HCT116 (cell line): ENCODE data around the gene FOXP2.

Experiments
- CTCF ChIP-seq, 3 experiments: fragments of 200-600 bp in 1 of 3; sonication (generic) in 1 of 3; IDR thresholded peaks in 2 of 3; conservative IDR thresholded peaks in 1 of 3; 2 replicates each; pipeline ENCODE4 v1.5.1; 2012 to 2017; ENCODE audit warnings: low read depth in 2 of 3, low read length in 2 of 3, antibody characterized with exemption in 1 of 3, borderline replicate concordance in 1 of 3, control low read depth in 1 of 3, mild to moderate bottlenecking in 1 of 3, mixed read lengths in 1 of 3, mixed run types in 1 of 3, moderate library complexity in 1 of 3; ENCODE audit not compliant: insufficient read depth in 1 of 3
- POLR2AphosphoS5 ChIP-seq: IDR thresholded peaks from 2 replicates; pipeline ENCODE4 v1.6.1; 2011; ENCODE audit warnings: mild to moderate bottlenecking, low read depth, low read length, moderate library complexity

GRCh38 chr7:114656466-114656865, 241.9 kb downstream of the FOXP2 start:
- TF ChIP-seq CTCF (IDR thresholded peaks at IDR 0.05 in 2 of 3, conservative IDR thresholded peaks at IDR 0.05 in 1 of 3; ENCODE audit: borderline replicate concordance in 1 of 3, insufficient read depth in 1 of 3, low read depth in 2 of 3, low read length in 2 of 3) = no peak
- no peak for TF ChIP-seq POLR2AphosphoS5
